HG03460 (cell line): ENCODE results near the gene GSTM1.
A peak's percentile ranks its signal among the peaks of the same experiment; 100 is the strongest.

ENCODE experiments used
- ATAC-seq: cut with Tn5 transposase; IDR thresholded peaks from one replicate; pipeline ENCODE4 v1.9.1; 2021; ENCODE audit not compliant: unreplicated experiment

The GSTM1 gene

DNA sequence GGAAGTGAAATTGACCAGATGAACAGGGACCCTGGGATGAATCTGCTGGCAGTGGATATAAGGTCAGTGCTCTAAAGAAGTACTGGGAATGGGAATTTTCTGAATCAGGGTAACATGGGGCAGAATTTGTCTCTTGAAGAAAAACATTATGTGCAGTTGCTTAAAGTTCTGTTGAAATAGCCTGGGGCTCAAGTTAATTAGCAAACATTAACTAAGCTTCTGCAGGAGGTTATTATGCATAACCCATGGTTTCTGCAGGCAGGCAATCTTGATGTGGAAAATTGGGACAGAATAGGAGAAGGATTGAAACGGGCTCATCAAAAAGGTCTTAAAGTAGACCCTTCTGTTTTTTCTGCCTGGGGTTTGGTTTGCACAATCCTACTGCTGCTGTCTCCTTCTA is 38.4 kb downstream of the GSTM1 start:
- no peak for ATAC-seq

DNA sequence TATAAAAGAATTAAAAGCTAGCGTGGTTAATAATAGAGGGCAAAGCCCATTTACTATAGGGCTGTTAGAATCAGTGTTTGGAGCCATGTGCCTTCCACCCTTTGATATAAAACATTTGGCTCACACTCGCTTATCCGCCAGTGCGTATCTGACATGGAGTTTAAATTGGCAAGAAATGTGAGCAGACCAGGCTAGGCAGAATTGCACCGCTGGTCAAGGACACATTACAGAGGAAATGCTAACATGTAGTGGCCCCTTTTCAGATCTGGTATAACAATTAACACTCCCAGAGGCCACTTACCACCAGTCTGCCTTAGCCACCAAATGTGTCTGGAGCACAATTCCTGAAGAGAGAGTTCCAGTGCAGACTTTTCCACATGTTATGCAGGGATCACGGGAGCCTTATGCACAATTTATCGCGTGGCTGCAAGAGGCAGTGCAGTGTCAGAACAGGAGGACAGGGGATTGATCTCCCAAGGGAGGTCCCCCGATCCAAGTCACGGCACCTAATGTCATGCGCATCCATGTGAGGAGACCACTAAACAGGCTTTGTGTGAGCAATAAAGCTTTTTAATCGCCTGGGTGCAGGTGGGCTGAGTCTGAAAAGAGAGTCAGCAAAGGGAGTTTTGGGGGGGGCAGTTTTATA is 39.2 kb downstream of the GSTM1 start:
- ATAC-seq, result no peak

DNA sequence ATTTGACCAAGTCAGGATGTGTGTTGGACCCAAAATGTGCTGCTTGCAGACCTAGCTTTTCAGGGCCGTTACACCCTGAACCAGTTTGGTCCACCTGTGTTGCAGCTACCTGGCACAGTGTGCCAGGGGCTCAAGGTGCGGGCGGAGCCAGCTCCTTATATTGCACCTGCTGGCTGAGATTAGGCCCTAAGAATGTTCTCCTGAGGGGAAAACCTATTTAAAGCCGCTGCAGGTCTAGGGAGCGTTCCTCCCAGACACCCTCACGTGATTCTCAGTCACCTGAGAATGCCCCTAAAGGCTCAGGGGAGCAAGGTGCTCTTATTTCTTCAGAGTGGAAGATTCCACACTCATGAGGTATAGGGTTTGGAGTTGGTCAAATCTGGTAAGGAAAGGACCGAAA is 41.3 kb downstream of the GSTM1 start:
- ATAC-seq, result no peak

DNA sequence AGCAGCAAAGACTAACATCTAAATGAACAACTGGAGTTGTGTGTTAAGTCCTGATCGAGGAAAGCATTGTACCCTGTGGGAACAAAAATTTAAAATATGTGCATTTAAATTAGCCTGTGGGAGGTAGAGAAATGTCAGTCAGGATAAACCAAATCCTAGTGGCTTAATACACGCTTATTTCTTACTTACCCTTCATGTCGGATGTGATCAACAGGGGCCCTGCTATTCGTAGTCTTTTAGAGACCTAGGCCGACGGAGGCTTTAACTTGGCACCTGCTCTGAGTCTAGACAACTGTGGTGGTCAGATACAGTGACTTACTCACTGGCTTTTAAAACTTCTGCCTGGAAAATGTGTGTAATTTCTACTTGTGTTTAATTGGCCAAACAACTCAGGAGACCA is 43.0 kb downstream of the GSTM1 start:
- no peak for ATAC-seq

DNA sequence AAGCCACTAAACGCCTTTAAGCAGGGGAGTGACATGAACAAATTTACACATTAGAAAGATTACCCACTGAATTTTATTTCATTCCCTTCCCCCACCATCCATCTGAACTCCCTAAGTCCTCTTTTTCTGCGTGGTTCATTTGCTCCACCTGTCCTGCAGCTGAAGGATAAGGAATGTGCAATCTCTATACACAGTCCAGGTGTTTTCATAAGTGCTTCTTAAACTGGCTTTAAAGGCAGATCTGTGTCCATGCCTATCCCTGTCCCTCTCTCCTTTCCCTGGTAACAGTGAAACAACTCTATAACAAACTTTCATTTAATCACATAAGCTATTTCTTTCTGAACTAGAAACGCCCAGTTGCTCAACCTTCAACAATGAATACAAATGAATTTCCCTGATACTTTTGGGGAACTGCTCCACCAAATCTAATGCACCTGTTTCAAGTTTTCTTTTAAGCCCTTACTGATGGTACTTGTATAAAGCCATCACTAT is 44.8 kb downstream of the GSTM1 start:
- no peak for ATAC-seq

DNA sequence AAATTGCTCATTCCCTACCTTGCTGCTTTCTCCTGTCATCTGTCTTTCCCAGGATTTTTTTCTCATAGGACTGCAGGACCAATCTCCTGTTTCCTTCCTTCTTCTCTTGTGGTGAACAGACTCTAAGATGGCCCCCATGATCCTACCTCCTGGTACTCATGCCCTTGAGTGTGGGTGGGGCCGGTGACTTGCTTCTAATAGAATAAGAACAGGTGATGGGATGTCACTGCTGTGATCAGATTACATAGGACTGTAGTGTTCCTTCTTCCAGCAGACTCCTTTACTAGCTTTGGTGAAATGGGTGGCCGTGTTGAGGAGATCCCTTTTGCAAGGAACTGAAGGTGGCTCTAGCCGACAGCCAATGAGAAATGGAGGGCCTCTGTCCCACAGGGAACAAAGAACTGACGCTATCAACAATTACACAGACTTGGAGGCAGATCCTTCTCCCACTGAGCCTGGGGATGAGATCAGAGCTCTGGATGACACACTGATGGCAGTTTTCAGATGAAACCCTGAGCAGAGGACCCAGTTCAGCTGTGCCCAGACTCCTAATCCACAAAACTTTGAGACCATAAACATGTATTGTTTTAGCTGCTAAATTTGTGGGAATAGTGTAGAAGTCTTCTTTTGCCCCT is 45.7 kb downstream of the GSTM1 start:
- ATAC-seq, result no peak

DNA sequence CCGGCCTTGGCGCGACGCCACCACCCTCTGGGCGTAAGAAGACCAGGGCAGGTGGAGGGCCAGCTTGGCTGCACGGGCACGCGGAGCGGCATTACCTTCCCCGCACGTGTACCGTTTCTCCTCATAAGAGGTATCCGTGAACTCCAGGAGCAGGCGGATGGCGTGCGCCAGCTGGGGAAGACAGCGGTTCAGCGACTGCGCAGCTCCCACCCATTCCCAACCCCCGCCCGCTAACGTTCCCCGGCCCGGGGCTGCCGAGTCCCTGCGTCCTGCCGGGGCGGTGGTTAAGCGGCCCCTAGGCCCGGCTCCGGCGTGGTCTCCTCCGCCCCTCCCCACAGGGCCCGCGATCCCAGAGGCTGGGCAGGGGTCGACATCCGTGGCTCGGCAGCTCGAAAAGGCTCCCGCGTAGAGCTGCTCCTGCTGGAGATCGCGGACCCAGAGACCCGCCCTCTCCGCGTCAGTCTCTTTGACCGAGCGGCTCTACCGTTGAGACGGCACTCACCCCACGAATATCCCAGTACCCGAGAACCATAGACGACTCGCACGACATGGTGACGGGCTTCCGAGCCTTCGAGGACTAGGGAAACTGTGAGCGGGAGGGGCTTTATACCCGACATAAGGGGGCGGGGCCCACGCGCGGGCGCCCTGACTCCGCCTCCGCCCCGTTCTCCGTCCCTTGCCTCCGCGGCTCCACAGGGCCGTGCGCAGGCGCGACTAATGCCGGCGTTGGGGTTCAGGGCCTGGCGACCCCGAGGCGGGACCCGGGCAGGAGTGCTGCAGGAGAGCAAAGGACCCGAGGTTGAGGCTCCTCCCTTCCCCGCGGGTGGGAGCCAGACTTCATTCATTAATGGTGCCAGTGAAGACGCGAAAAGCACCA is 52.4 kb downstream of the GSTM1 start:
- peak; percentile 70 for ATAC-seq

DNA sequence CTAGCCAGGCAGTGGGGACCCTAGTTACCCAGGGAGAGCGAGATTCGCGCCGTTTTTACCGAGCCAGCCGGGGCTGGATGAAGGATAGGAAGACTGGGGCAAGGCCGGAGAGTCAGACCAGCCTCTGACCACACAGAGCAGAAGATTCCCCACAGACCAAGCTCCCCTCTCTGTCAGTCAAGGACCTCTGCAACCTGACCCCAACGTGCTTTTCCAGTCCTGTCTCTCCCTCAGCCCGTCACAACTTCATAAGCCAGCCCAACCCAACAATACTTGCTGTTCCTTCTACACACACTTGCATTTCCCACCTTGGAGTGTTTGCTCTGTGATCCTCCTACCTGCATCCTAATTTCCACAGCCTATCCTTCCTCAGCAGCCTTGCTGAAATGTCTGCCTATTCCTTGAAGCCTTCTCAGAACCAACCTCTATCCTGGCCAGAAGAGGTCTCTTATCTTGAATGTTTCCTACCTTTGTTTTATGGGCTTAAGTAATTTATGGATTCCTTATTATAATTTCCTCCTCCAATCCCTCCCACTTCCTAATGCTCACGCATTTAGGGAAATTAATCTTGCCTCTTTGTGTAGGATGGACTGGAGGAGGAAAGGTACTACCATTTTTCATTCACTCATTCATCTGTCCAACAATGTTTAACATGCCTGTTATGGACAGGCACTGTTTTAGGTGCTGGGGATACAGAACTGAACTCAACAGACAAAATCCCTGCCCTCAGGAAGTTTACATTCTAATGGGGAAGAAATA is 53.2 kb downstream of the GSTM1 start, which contains the start of gene GSTM3:
TSS of gene GSTM3 (minus strand) at position 424 of the 759 bp plus-strand sequence. CDS start 751 bp downstream, outside the sequence.
- no peak for ATAC-seq
